HG02759 (cell line): Measurements from ENCODE around the gene AURKAIP1.
"Not testable (repeated sequence)": the region's sequence is repeated elsewhere in the genome, so short reads cannot be mapped to it uniquely, and the experiment has no call there.

Source experiments
- ATAC-seq: cut with Tn5 transposase; IDR thresholded peaks from one replicate; pipeline ENCODE4 v1.9.1; 2021; ENCODE audit warnings: mild to moderate bottlenecking, moderate library complexity; ENCODE audit not compliant: unreplicated experiment

Gene AURKAIP1

GRCh38 chr1:1406821-1407635, 32.0 kb upstream of the AURKAIP1 start, which contains the start of gene MRPL20:
MRPL20 (minus strand) TSS chr1:1407293; CDS start chr1:1407217, 76 bp downstream.
- peak; percentile 91 for ATAC-seq

GRCh38 chr1:1406101-1406820, 31.3 kb upstream of the AURKAIP1 start:
- ATAC-seq, result no peak

GRCh38 chr1:1403653-1404052, 28.6 kb upstream of the AURKAIP1 start:
- ATAC-seq, result no peak

GRCh38 chr1:1402901-1403392, 27.9 kb upstream of the AURKAIP1 start:
- ATAC-seq, result not testable (repeated sequence)

GRCh38 chr1:1402072-1402900, 27.3 kb upstream of the AURKAIP1 start:
- no peak for ATAC-seq

- ATAC-seq, result no peak
Observed at GRCh38 chr1:1401457-1402010, 26.5 kb upstream of the AURKAIP1 start.

GRCh38 chr1:1400576-1401456, 25.8 kb upstream of the AURKAIP1 start:
- no peak for ATAC-seq

GRCh38 chr1:1399872-1400575, 25.0 kb upstream of the AURKAIP1 start:
- ATAC-seq, result no peak

GRCh38 chr1:1399187-1399871, 24.3 kb upstream of the AURKAIP1 start, which contains the start of gene CCNL2:
CCNL2 (minus strand) TSS chr1:1399335; CDS start chr1:1399306, 29 bp downstream.
- peak; percentile 93 for ATAC-seq

GRCh38 chr1:1398677-1399186, 23.7 kb upstream of the AURKAIP1 start:
- peak; percentile 18 for ATAC-seq

GRCh38 chr1:1397839-1398523, 23.0 kb upstream of the AURKAIP1 start:
- no peak for ATAC-seq

- ATAC-seq, result no peak
Observed at GRCh38 chr1:1395166-1395565, 20.2 kb upstream of the AURKAIP1 start.

GRCh38 chr1:1394116-1394515, 19.1 kb upstream of the AURKAIP1 start:
- no peak for ATAC-seq

- ATAC-seq, result no peak
Observed at GRCh38 chr1:1393428-1393827, 18.4 kb upstream of the AURKAIP1 start.

- ATAC-seq, result no peak
Observed at GRCh38 chr1:1393014-1393413, 18.0 kb upstream of the AURKAIP1 start.

GRCh38 chr1:1391225-1391624, 16.2 kb upstream of the AURKAIP1 start:
- no peak for ATAC-seq

- ATAC-seq, result no peak
Observed at GRCh38 chr1:1390675-1391074, 15.7 kb upstream of the AURKAIP1 start.

GRCh38 chr1:1388078-1388472, 13.1 kb upstream of the AURKAIP1 start:
- no peak for ATAC-seq
